ENCODE measurements around the gene C16orf92.
A peak's percentile ranks its signal among the peaks of the same experiment; 100 is the strongest.

C16orf92 gene, protein sequence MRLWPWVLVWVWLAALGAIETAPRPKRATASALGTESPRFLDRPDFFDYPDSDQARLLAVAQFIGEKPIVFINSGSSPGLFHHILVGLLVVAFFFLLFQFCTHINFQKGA

DNA sequence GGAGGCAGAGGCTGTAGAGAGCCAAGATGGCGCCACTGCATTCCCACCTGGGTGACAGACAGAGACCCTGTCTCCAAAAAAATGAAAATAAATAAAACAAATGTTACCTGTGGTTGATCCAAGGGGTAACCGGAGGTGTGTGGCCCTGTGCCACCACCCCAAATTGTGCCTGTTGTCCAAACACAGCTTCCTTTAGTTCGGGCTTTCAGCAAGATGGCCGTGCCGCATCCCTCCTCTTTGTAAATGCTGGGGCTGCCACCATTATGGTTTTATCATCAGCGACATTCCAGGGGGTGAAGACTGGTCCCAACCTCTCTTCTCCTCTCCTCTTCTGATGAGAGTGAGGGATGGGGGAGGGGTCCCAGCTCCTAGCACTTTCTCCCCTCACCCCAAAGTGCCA is at the start of gene C16orf92:
Gene C16orf92 (plus strand): TSS at position 312 of the 400 bp plus-strand sequence. CDS start 143 bp downstream, outside the sequence.
- DNase-seq: no peak

DNA sequence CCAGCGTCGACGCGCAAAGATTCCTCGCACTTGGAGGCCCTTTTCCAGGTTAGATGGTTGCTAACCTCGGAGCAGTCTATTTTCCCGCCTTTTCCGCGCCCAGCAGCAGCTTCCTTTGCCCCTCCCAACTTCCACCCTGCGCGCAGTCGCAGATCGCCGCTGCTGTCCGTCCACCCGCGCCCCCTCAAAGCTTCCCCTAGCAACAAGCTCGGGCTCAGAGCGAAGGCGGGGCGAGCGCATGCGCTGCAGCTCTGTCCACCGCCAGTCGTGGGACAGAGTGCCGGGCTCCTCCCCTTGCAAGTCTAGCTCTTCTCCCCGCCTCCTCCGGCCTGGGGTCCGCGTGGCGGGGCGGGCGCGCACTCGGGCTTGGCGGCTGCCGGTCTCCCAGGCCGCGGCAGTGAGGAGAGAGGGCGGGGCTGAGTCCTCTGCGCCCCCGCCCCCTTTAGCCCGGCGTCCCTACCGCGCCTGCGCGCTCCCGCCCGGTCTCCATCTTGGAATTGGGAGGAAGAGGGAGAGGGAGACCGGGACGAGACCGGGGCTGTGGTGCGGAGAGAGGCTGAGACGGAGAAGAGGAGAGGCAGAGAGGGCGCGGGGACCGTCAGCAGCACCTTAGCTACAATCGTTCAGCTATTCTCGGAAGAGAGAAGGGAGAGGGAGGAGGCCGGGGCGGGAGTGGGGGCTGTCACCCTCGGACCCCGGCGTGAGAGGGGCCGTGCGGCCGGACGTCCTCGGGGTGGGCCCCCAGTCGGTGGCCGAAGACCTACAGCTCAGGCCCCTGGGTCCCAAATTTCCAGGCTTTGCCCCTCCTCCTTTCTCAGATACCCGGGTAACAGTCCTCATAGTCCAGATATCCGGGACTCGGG is 49.4 kb upstream of the C16orf92 start, which contains the start of gene TAOK2:
Gene TAOK2 (plus strand): TSS at position 485 of the 863 bp plus-strand sequence. CDS start 3,905 bp downstream, outside the sequence.
- peak; percentile 94 to 99 for DNase-seq

DNA sequence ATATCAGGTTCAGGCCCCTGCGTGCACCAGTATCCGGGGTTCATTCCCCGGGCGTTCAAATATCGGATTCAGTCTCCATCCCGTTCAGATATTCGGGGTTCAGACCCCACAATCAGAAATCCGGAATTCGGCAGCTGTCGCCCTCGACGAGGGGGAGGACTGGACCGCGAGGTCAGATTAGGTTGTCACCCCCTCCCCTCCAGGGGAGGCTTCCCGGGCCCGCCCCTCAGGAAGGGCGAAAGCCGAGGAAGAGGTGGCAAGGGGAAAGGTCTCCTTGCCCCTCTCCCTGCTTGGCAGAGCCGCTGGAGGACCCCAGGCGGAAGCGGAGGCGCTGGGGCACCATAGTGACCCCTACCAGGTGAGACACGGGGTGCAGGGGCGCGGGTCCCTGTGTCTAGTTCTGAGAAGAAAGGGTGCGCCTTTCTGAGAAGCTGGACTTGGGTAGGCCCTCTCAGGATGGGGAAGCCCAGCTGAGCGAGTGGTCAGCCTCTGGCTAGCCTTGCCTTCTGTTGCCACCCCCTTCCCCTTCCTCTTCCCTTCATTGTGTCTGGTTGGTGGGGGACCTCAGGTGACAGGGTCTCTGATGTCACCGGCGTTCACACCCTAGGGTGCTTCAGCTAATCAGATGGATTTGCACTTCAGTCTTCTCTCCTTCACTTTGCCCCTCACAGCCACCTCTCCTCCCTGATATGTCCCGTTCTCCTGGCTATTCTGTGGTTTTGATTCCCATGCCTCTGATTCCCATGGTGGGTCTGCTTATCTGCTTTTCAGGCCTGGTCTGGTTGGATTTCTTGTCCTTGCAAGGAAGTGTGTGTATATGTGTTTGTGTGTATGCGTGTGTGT is 48.5 kb upstream of the C16orf92 start:
- DNase-seq: no peak

DNA sequence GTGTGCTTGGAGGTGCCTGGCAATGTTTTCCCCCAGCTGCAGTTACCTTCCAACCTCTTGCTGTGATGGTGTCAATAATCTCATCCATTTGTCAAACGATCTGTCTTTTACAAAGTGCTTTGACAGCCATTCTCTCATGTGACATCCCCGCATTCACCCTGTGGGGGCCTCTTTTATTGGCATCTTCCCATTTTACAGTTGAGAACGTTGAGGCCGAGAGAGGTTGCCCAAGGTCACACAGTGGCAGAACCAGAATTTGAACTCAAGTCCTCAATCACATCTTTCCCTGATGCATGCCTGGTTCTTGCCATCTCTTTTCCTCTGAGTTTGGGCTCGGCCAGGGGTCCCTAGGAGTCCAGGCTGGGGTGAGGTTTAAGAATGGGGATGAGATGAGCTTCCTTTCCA is 47.9 kb upstream of the C16orf92 start:
- DNase-seq: no peak

DNA sequence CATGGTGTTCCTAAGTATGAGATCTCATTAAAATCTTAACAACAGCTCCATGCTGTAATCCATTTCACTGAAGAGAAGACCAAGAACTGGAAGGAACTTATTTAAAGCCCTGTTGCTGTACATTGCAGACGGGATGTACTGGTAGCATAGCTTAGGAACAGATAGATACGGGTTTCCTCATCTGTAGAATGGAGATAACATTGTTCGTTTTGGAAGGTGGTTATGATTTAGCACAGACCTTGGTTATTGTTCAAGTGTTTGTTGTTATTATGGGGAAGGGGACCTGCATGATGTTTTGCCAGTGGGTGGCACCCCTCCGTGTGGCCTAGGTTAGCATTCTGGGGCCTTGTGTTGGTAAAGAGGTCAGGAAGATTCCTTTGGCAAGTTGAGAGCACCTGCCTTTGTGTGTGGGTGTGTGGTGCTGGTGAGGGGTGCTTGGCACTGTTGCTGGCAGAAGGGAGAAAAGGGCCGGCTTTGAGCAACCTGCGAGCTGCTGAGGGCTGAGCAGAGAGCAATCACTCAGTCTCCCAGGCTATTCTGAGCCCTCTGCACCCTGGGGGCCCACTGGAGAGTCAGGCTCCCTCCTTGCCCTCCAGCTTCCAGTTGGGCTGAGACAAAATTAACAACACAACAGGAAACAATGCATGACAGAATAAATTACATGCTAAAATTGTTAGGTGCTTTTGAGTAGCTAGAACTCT is 47.0 kb upstream of the C16orf92 start:
- DNase-seq: no peak

DNA sequence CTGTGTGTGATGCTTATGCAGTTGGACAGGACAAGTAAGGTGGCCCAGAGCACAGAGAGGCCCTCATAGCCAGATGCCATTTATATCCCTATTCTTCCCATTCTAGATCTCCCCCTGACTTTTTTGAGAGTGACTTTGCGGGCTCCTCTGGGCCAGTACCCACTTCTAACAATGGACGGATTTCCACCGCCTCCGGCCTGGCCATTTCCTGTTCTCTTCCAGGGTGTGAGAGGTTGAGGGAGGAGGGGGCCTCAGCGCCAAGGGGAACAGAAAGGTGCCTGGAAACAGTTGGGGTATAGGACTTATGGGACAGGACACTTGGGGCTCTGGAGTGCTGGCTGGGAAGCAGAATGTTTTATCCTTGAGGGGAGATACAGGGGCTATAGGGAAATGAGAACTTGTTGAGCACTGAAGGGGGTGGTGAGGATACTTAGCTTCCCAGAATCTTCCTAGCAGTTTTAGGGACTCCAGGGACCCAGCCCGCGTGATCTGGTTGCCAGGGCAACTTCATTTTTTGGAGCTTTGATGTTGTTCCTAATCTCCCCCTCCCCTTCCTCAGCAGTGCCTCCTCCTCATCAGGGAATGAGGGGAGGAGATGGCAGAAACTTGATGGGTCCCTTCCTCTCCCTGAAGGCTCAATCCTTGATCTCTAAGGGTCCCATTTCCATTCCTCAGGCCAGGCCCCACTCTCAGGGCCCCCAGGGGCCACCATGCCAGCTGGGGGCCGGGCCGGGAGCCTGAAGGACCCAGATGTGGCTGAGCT is 45.8 kb upstream of the C16orf92 start:
- DNase-seq: no peak

DNA sequence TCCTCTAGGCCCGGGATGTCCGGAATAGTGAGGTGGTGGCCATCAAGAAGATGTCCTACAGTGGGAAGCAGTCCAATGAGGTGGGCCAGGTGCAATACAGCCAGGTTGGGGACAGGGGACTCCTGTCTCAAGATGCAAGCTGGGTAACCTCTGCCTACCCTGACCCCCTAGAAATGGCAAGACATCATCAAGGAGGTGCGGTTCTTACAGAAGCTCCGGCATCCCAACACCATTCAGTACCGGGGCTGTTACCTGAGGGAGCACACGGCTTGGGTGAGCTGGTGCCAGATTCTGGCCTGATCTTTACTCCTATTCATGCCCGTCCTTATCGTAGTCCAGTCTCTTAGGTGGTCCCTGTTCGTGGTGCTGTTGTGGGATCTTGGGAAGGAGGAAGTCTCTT is 44.9 kb upstream of the C16orf92 start:
- DNase-seq: no peak

DNA sequence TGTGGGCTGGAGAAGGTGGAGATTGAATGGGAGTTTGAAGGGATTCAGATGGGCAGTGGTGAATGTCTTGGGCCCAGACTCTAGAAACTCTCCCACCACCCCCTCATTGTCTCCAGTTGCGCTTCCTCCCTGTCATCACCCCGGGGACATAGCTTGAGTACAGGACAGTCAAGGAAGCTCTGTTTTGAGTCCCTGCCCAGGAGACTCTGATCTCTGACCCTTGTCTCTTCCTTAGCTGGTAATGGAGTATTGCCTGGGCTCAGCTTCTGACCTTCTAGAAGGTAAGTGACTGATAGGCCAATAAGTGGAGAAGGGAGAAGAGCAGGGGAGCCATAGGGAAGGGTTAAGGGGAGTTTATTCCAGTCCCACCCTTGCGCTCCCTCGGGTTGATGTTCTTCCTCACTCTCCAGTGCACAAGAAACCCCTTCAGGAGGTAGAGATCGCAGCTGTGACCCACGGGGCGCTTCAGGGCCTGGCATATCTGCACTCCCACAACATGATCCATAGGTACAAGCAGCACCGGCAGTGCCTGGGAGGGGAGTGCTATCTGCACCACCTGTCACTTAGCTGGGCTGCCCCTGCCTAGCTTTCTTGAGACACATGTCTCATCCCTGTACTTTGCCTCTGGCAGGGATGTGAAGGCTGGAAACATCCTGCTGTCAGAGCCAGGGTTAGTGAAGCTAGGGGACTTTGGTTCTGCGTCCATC is 44.3 kb upstream of the C16orf92 start:
- no peak for DNase-seq

DNA sequence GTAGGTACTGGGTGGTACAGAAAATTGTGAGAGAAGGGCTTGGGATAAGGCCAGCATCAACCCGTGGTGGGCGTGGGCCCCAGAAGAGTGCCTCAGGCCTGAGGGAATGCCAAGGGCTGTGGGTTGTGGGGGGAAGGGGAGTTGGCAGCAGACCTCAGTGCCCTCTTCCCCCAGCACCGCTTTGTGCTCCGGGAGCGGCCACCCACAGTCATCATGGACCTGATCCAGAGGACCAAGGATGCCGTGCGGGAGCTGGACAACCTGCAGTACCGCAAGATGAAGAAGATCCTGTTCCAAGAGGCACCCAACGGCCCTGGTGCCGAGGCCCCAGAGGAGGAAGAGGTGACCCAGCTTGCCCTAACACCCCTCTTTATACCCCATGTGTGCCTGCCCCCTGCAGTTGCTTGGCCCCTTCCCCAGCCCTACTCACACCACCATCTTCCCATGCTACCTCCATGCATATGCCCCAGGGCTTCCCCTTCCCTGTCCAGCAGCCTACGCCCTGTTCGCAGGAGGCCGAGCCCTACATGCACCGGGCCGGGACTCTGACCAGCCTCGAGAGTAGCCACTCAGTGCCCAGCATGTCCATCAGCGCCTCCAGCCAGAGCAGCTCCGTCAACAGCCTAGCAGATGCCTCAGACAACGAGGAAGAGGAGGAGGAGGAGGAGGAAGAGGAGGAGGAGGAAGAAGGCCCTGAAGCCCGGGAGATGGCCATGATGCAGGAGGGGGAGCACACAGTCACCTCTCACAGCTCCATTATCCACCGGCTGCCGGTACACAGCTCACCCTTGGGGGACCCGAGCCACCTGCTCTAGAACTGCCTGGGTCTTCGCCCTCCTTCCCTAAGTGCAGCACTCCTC is 40.2 kb upstream of the C16orf92 start:
- no peak for DNase-seq

DNA sequence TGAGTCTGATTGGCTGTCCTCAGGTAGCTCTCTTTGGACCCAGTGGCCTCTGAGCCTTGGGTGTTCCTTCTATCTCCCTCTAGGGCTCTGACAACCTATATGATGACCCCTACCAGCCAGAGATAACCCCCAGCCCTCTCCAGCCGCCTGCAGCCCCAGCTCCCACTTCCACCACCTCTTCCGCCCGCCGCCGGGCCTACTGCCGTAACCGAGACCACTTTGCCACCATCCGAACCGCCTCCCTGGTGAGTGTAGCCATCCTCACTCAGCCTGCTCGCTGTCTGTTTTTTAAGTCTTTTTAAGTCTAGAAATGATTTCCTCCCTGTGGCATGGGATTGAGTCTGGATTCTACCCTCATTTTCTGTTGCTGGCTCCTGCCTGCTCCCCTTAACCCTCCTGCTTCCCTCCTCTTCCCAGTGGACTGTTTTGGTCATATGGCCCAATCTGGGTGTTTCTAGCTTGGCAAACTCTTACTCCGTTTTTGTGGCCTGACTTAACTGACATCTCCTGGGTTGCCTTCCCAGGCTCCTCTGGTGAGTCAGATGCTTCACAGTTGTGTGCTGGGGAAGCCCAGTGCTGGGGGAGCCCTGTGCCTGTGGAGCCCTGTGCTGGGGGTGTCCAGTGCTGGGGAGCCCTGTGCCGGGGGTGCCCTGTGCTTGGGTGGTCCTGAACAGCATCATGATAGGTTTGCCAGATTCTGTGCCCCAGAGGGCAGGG is 39.4 kb upstream of the C16orf92 start:
- DNase-seq: no peak

DNA sequence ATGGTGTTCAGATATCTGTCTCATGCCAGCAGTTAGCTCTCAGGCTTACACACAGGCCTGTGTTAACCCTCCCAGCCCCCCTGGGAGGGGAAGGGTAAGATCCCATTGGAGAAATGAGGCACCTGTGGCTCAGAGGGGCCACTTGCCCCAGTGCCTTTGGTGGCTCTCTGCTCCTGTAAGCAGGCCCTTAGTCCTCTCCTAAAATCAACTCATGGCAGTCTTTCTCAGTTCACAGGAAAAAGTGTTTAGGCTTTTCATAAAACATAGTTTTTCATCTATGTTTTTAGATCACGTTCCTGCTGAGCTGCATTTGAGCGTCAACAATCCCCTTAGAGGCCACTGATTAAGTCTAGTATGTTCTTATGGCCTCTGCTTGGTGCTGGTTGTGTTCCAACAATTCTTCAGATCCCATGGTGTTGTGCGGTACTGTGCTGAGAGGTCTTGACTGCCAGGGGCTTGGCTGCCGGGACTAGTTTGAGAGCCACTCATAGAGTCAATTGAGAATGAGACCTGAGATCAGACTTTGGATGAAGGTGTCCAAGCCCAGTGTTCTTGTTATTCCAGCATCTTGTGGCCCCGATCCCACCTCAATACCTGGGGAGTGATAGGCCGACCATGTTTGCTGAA is 38.7 kb upstream of the C16orf92 start:
- no peak for DNase-seq

DNA sequence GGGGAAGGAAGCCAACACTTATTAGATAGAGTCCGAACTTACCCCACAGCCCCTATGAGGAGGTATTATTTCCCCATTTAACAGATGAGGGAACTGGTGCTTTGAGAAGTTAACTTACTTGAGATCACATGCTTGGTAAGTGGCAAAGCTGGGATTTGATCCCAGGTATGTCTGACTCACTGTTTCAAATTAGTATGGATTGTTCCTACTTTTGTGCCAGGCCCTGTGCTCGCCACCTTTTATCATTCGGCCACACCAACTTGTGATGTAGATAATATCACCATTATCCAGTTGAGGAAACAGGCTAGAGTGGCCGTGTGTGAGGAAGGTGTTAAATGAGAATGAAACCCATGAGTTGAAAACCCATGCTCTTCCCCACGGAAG is 38.2 kb upstream of the C16orf92 start:
- DNase-seq: no peak

DNA sequence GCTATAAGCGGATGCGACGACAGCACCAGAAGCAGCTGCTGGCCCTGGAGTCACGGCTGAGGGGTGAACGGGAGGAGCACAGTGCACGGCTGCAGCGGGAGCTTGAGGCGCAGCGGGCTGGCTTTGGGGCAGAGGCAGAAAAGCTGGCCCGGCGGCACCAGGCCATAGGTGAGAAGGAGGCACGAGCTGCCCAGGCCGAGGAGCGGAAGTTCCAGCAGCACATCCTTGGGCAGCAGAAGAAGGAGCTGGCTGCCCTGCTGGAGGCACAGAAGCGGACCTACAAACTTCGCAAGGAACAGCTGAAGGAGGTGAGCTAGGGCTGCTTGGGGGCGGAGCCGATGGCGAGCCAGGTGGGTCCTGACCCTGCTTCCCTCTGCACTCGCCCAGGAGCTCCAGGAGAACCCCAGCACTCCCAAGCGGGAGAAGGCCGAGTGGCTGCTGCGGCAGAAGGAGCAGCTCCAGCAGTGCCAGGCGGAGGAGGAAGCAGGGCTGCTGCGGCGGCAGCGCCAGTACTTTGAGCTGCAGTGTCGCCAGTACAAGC is 37.7 kb upstream of the C16orf92 start:
- no peak for DNase-seq

DNA sequence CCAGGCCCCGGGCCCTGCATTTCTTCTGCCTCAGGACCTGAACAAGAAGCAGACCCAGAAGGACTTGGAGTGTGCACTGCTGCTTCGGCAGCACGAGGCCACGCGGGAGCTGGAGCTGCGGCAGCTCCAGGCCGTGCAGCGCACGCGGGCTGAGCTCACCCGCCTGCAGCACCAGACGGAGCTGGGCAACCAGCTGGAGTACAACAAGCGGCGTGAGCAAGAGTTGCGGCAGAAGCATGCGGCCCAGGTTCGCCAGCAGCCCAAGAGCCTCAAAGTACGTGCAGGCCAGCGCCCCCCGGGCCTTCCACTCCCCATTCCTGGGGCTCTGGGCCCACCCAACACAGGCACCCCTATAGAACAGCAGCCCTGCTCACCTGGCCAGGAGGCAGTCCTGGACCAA is 36.8 kb upstream of the C16orf92 start:
- no peak for DNase-seq

DNA sequence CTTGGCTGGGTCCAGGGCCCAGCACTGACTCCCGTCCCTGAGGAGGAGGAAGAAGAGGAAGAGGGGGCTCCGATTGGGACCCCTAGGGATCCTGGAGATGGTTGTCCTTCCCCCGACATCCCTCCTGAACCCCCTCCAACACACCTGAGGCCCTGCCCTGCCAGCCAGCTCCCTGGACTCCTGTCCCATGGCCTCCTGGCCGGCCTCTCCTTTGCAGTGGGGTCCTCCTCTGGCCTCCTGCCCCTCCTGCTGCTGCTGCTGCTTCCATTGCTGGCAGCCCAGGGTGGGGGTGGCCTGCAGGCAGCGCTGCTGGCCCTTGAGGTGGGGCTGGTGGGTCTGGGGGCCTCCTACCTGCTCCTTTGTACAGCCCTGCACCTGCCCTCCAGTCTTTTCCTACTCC is 36.1 kb upstream of the C16orf92 start:
- DNase-seq: no peak

DNA sequence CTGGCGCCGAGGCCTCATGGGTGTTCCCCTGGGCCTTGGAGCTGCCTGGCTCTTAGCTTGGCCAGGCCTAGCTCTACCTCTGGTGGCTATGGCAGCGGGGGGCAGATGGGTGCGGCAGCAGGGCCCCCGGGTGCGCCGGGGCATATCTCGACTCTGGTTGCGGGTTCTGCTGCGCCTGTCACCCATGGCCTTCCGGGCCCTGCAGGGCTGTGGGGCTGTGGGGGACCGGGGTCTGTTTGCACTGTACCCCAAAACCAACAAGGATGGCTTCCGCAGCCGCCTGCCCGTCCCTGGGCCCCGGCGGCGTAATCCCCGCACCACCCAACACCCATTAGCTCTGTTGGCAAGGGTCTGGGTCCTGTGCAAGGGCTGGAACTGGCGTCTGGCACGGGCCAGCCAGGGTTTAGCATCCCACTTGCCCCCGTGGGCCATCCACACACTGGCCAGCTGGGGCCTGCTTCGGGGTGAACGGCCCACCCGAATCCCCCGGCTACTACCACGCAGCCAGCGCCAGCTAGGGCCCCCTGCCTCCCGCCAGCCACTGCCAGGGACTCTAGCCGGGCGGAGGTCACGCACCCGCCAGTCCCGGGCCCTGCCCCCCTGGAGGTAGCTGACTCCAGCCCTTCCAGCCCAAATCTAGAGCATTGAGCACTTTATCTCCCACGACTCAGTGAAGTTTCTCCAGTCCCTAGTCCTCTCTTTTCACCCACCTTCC is 35.5 kb upstream of the C16orf92 start:
- DNase-seq: no peak

DNA sequence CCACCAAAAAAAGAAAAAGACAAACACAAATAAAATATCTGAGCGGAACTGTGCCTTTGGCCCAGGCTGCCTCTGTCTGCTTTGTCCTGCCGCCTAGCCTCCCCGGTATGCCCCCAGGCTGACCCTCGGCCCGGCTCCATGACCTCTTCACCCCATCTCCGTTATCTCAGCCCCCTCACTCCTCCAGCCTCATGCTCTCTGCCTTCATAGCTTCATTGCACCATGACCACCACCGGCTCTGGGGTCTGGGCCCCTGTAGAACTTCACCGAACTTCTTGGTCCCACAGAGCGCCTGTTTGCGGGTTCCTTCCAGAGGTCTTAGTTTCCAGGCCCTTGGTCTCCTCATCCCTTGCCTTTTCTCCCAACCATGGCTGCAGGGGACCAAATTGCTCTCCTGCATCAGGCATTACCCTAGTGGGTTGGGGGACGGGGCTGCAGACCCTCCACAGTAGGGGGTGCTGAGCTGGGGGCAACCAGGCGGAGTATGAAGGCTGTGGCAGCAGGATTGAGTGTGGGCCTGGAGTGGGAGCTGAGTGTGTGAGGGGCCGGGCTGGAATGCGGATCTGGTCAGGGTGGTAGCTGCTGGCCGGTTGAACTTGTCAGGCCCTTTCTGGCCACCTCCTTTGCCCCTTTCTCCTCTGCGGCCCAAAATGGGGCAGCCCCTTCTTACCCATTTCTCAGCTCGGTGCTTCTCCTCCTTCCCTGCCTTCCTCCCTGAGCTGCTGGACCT is 34.5 kb upstream of the C16orf92 start:
- DNase-seq: no peak
